Measurements from ENCODE around the gene MRTO4.

The MRTO4 gene

GRCh38 chr1:19274636-19275035 lies 23.0 kb downstream of the MRTO4 start:
- no peak for TF ChIP-seq ZNF146 (tag by site-specific recombination; IDR thresholded peaks at IDR 0.05)
- TF ChIP-seq ZBTB7A (tag by site-specific recombination; IDR thresholded peaks at IDR 0.05; ENCODE audit: low read depth): no peak
- TF ChIP-seq GFI1B (tag by site-specific recombination; IDR thresholded peaks at IDR 0.05): no peak
- TF ChIP-seq YY1 (tag by site-specific recombination; IDR thresholded peaks at IDR 0.05): no peak
- no peak for TF ChIP-seq ZNF274 (IDR thresholded peaks at IDR 0.05; ENCODE audit: low read length)
- no peak for TF ChIP-seq ZNF274 (tag by site-specific recombination; IDR thresholded peaks at IDR 0.05; ENCODE audit: borderline replicate concordance)
- no peak for TF ChIP-seq ZBTB49 (tag by site-specific recombination; IDR thresholded peaks at IDR 0.05; ENCODE audit: low read depth)
- TF ChIP-seq SP2 (tag by site-specific recombination; IDR thresholded peaks at IDR 0.05): no peak
- TF ChIP-seq KLF1 (tag by site-specific recombination; IDR thresholded peaks at IDR 0.05): no peak
- no peak for TF ChIP-seq ZNF623 (tag by site-specific recombination; IDR thresholded peaks at IDR 0.05)
- no peak for TF ChIP-seq ZNF280D (tag by site-specific recombination; IDR thresholded peaks at IDR 0.05)
- no peak for TF ChIP-seq ZNF292 (tag by site-specific recombination; IDR thresholded peaks at IDR 0.05; ENCODE audit: borderline replicate concordance, low read depth)
- no peak for TF ChIP-seq SP3 (tag by site-specific recombination; IDR thresholded peaks at IDR 0.05)
- no peak for TF ChIP-seq ZBTB6 (tag by site-specific recombination; IDR thresholded peaks at IDR 0.05)
- no peak for TF ChIP-seq ZBTB8A (tag by site-specific recombination; IDR thresholded peaks at IDR 0.05)
- TF ChIP-seq ZNF23 (tag by site-specific recombination; IDR thresholded peaks at IDR 0.05; ENCODE audit: borderline replicate concordance): no peak
- no peak for TF ChIP-seq GLI2 (tag by site-specific recombination; IDR thresholded peaks at IDR 0.05; ENCODE audit: borderline replicate concordance, low read depth)
- no peak for TF ChIP-seq ZBTB26 (tag by site-specific recombination; optimal IDR thresholded peaks at IDR 0.05)
- POLR2A ChIA-PET: no interaction called here
- no peak overlapping the region for H3K4me3 ChIP-seq (ENCODE audit: low read depth, low read length)
- H3K9me3 ChIP-seq (ENCODE audit: control insufficient read depth, insufficient read depth, low read depth, low read length): no peaks in the 10 kb centered on the region
- CTCF ChIA-PET: no interaction called here
- no peak overlapping the region for H3K27ac ChIP-seq (ENCODE audit: extremely low read depth, low read depth, low read length)
- no peaks in the 10 kb centered on the region for H3K4me1 ChIP-seq (ENCODE audit: control insufficient read depth, insufficient read depth, low read length)
- peaks cover 0 to 9% of the 10 kb centered on the region in 2 experiments; a peak in 2 of 3 replicates for H3K36me3 ChIP-seq (ENCODE audit: control insufficient read depth in 2 of 2, insufficient read depth in 1 of 2, low read length in 2 of 2)

- peaks cover 6 to 41% of the 10 kb centered on the region in 2 experiments; a peak in 2 of 3 replicates for H3K36me3 ChIP-seq (ENCODE audit: control insufficient read depth in 2 of 2, insufficient read depth in 1 of 2, low read length in 2 of 2)
- no peak for TF ChIP-seq ZNF571 (tag by site-specific recombination; IDR thresholded peaks at IDR 0.05)
- no peak for TF ChIP-seq ZNF660 (tag by site-specific recombination; IDR thresholded peaks at IDR 0.05)
- TF ChIP-seq ZNF473 (tag by site-specific recombination; IDR thresholded peaks at IDR 0.05): no peak
- TF ChIP-seq ZNF600 (tag by site-specific recombination; IDR thresholded peaks at IDR 0.05): no peak
- no peaks in the 10 kb centered on the region for H3K9me3 ChIP-seq (ENCODE audit: control insufficient read depth, insufficient read depth, low read depth, low read length)
- POLR2A ChIA-PET: interaction anchor here (1.3 kb wide), 1 partner anchor 23 kb away, joined by 3 read pairs; no protein-coding TSS in a partner anchor
- H3K4me1 ChIP-seq (ENCODE audit: control insufficient read depth, insufficient read depth, low read length): no peaks in the 10 kb centered on the region
- CTCF ChIA-PET: no interaction called here
- no peak overlapping the region for H3K4me3 ChIP-seq (ENCODE audit: low read depth, low read length)
- H3K27ac ChIP-seq (ENCODE audit: extremely low read depth, low read depth, low read length): no peak overlapping the region
These were observed 32.3 kb downstream of the MRTO4 start for GRCh38 chr1:19283891-19284290.

Data from HEK293 (cell line).